ENCODE measurements around the gene CDK19. TPM values are rescaled to one million over a fixed set of nuclear protein-coding genes. Genes with fewer than 3 reads are reported as not detected.

Gene CDK19
- total RNA-seq, 1 experiment from 2014 or later, result 18.1 TPM

DNA sequence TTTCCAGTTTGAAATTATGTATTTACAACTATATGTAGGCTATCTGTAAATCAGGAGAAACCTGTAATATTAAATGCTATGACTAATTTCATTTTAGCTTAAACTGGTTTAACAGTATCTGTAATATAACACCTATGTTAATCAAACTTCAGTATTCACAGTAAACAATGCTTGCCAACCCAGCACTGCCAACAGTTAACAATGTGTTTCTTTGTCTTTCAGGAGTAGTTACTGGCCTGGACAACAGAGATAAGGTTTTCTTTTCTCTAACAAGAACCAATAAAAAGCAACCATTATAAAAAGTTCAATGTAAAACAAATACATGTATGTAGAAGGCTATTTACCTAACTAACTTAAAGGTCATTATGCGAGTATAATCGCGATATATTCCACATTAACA lies 158.8 kb downstream of the CDK19 start:
- H3K9ac ChIP-seq (ENCODE audit: low read length), result no peak overlapping the region
- no peaks in the 10 kb centered on the region for H3K27me3 ChIP-seq (ENCODE audit: low read length)
- H3K9me3 ChIP-seq (ENCODE audit: low read length), result no peaks in the 10 kb centered on the region
- H3K9me2 ChIP-seq (replicated peaks; ENCODE audit: insufficient read depth, low read length), result no peaks in the 10 kb centered on the region
- DNase-seq, result no peak
- no peaks in the 10 kb centered on the region for H3K79me2 ChIP-seq (ENCODE audit: low read length)
- no peaks in the 10 kb centered on the region for H3K4me1 ChIP-seq (ENCODE audit: low read length)
- no peaks in the 10 kb centered on the region for H4K20me1 ChIP-seq (ENCODE audit: insufficient read depth, low read depth, low read length)
- no peak overlapping the region for H3K4me2 ChIP-seq (ENCODE audit: low read depth, low read length, poor library complexity, severe bottlenecking)
- no peak overlapping the region for H3K27ac ChIP-seq (ENCODE audit: low read length)
- no peak overlapping the region for H3K4me3 ChIP-seq (ENCODE audit: low read length)
- no peak overlapping the region for H2AFZ ChIP-seq (ENCODE audit: low read length)
- H3K36me3 ChIP-seq (ENCODE audit: insufficient read depth, low read length), result no peaks in the 10 kb centered on the region

- Histone ChIP-seq H3K9ac (ENCODE audit: low read length) (no peak overlapping the region), H3K9me3 (ENCODE audit: low read length) (no peaks in the 10 kb centered on the region), H4K20me1 (ENCODE audit: insufficient read depth, low read depth, low read length) (no peaks in the 10 kb centered on the region), H2AFZ (ENCODE audit: low read length) (no peak overlapping the region), H3K9me2 (replicated peaks; ENCODE audit: insufficient read depth, low read length) (no peaks in the 10 kb centered on the region), H3K4me2 (ENCODE audit: low read depth, low read length, poor library complexity, severe bottlenecking) (no peak overlapping the region), H3K4me3 (ENCODE audit: low read length) (no peak overlapping the region), H3K79me2 (ENCODE audit: low read length) (no peaks in the 10 kb centered on the region), H3K27me3 (ENCODE audit: low read length) (no peaks in the 10 kb centered on the region), H3K4me1 (ENCODE audit: low read length) (no peaks in the 10 kb centered on the region), H3K27ac (ENCODE audit: low read length) (no peak overlapping the region), H3K36me3 (ENCODE audit: insufficient read depth, low read length) (no peaks in the 10 kb centered on the region)
- no peak for DNase-seq
These were observed 159.4 kb downstream of the CDK19 start for GRCh38 chr6:110655821-110656220.

DNA sequence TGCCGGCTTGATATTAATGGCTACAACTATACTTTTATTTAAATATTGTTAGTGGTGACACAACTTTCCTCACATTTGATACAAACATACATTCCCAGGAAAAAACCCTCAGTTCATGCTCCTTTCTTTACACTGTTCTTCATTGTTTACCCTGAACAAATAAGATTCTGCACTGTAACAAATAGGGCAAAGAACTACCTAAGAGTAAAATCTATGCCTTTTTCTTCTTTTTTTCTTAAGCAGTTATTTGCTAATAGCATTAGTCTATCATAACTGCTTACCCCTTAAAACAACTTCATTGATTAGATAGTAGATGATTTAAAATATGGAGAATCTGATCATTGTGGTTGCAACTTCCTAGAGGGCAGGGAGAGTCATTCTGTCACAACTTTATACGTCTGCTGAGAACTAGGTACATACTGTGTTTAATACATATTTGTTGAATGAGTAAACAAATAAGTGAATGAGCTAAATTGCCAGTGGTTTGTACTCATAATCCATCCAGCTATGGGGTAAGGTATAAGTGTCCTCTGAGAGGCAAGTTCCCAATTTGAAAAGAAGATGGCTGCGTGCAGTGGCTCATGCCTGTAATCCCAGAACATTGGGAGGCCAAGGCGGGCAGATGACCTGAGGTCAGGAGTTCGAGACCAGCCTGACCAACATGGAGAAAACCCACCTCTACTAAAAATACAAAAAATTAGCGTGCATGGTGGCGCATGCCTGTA lies 161.0 kb downstream of the CDK19 start:
- H3K9ac ChIP-seq (ENCODE audit: low read length), result no peak overlapping the region
- no peak overlapping the region for H2AFZ ChIP-seq (ENCODE audit: low read length)
- H3K4me2 ChIP-seq (ENCODE audit: low read depth, low read length, poor library complexity, severe bottlenecking), result no peak overlapping the region
- no peak overlapping the region for H3K4me3 ChIP-seq (ENCODE audit: low read length)
- no peaks in the 10 kb centered on the region for H3K9me2 ChIP-seq (replicated peaks; ENCODE audit: insufficient read depth, low read length)
- no peaks in the 10 kb centered on the region for H3K9me3 ChIP-seq (ENCODE audit: low read length)
- H3K36me3 ChIP-seq (ENCODE audit: insufficient read depth, low read length), result no peaks in the 10 kb centered on the region
- no peaks in the 10 kb centered on the region for H3K4me1 ChIP-seq (ENCODE audit: low read length)
- DNase-seq, result no peak
- no peaks in the 10 kb centered on the region for H4K20me1 ChIP-seq (ENCODE audit: insufficient read depth, low read depth, low read length)
- H3K27ac ChIP-seq (ENCODE audit: low read length), result no peak overlapping the region
- H3K79me2 ChIP-seq (ENCODE audit: low read length), result no peaks in the 10 kb centered on the region
- no peaks in the 10 kb centered on the region for H3K27me3 ChIP-seq (ENCODE audit: low read length)

GRCh38 chr6:110653381-110653780 lies 161.9 kb downstream of the CDK19 start:
- no peak overlapping the region for H3K27ac ChIP-seq (ENCODE audit: low read length)
- H4K20me1 ChIP-seq (ENCODE audit: insufficient read depth, low read depth, low read length), result no peaks in the 10 kb centered on the region
- H3K4me1 ChIP-seq (ENCODE audit: low read length), result no peaks in the 10 kb centered on the region
- H3K79me2 ChIP-seq (ENCODE audit: low read length), result no peaks in the 10 kb centered on the region
- H3K9ac ChIP-seq (ENCODE audit: low read length), result no peak overlapping the region
- H3K27me3 ChIP-seq (ENCODE audit: low read length), result no peaks in the 10 kb centered on the region
- H3K4me2 ChIP-seq (ENCODE audit: low read depth, low read length, poor library complexity, severe bottlenecking), result no peak overlapping the region
- no peaks in the 10 kb centered on the region for H3K9me3 ChIP-seq (ENCODE audit: low read length)
- H3K9me2 ChIP-seq (replicated peaks; ENCODE audit: insufficient read depth, low read length), result no peaks in the 10 kb centered on the region
- H3K4me3 ChIP-seq (ENCODE audit: low read length), result no peak overlapping the region
- no peak overlapping the region for H2AFZ ChIP-seq (ENCODE audit: low read length)
- no peak for DNase-seq
- H3K36me3 ChIP-seq (ENCODE audit: insufficient read depth, low read length), result no peaks in the 10 kb centered on the region

DNA sequence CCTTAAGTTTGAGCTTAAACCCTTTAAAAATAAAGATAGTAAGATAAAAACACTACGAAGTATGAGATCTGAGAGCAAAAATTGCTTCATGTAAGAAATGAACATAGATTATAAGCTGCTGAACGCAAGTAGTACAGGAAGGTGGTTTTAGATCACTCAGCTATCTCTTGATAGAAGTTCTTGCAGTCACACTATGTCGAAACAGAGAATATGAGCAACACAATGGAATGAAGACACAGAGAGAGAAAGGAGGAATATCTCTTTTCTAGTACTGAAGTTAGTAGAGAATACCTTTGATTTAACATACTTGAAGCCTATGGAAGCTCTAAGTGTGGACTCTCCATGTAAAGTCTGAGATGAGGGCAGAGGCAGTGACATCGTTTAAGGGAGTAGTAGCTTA lies 162.7 kb downstream of the CDK19 start:
- no peak overlapping the region for H3K4me3 ChIP-seq (ENCODE audit: low read length)
- H3K9me3 ChIP-seq (ENCODE audit: low read length), result no peaks in the 10 kb centered on the region
- no peak for DNase-seq
- H2AFZ ChIP-seq (ENCODE audit: low read length), result no peak overlapping the region
- no peaks in the 10 kb centered on the region for H3K9me2 ChIP-seq (replicated peaks; ENCODE audit: insufficient read depth, low read length)
- H3K27me3 ChIP-seq (ENCODE audit: low read length), result no peaks in the 10 kb centered on the region
- no peak overlapping the region for H3K27ac ChIP-seq (ENCODE audit: low read length)
- H3K79me2 ChIP-seq (ENCODE audit: low read length), result no peaks in the 10 kb centered on the region
- H3K4me2 ChIP-seq (ENCODE audit: low read depth, low read length, poor library complexity, severe bottlenecking), result no peak overlapping the region
- no peak overlapping the region for H3K9ac ChIP-seq (ENCODE audit: low read length)
- no peaks in the 10 kb centered on the region for H3K4me1 ChIP-seq (ENCODE audit: low read length)
- H3K36me3 ChIP-seq (ENCODE audit: insufficient read depth, low read length), result no peaks in the 10 kb centered on the region
- no peaks in the 10 kb centered on the region for H4K20me1 ChIP-seq (ENCODE audit: insufficient read depth, low read depth, low read length)

GRCh38 chr6:110650755-110651154 lies 164.5 kb downstream of the CDK19 start:
- no peak overlapping the region for H2AFZ ChIP-seq (ENCODE audit: low read length)
- H3K79me2 ChIP-seq (ENCODE audit: low read length), result no peaks in the 10 kb centered on the region
- DNase-seq, result no peak

GRCh38 chr6:110649704-110650103 lies 165.6 kb downstream of the CDK19 start:
- no peaks in the 10 kb centered on the region for H3K9me2 ChIP-seq (replicated peaks; ENCODE audit: insufficient read depth, low read length)
- H3K4me3 ChIP-seq (ENCODE audit: low read length), result no peak overlapping the region
- DNase-seq, result no peak
- H3K27ac ChIP-seq (ENCODE audit: low read length), result no peak overlapping the region
- no peaks in the 10 kb centered on the region for H3K9me3 ChIP-seq (ENCODE audit: low read length)
- H3K27me3 ChIP-seq (ENCODE audit: low read length), result no peaks in the 10 kb centered on the region
- no peaks in the 10 kb centered on the region for H3K79me2 ChIP-seq (ENCODE audit: low read length)
- H4K20me1 ChIP-seq (ENCODE audit: insufficient read depth, low read depth, low read length), result no peaks in the 10 kb centered on the region
- H3K9ac ChIP-seq (ENCODE audit: low read length), result no peak overlapping the region
- H3K4me2 ChIP-seq (ENCODE audit: low read depth, low read length, poor library complexity, severe bottlenecking), result no peak overlapping the region
- no peaks in the 10 kb centered on the region for H3K4me1 ChIP-seq (ENCODE audit: low read length)
- no peak overlapping the region for H2AFZ ChIP-seq (ENCODE audit: low read length)
- no peaks in the 10 kb centered on the region for H3K36me3 ChIP-seq (ENCODE audit: insufficient read depth, low read length)

More at GRCh38 chr6:110650755-110651154, 164.5 kb downstream of the CDK19 start:
- H3K36me3 ChIP-seq (ENCODE audit: insufficient read depth, low read length), result no peaks in the 10 kb centered on the region
- no peaks in the 10 kb centered on the region for H3K9me3 ChIP-seq (ENCODE audit: low read length)
- no peaks in the 10 kb centered on the region for H4K20me1 ChIP-seq (ENCODE audit: insufficient read depth, low read depth, low read length)
- no peak overlapping the region for H3K4me2 ChIP-seq (ENCODE audit: low read depth, low read length, poor library complexity, severe bottlenecking)
- no peaks in the 10 kb centered on the region for H3K4me1 ChIP-seq (ENCODE audit: low read length)
- no peak overlapping the region for H3K4me3 ChIP-seq (ENCODE audit: low read length)
- H3K9me2 ChIP-seq (replicated peaks; ENCODE audit: insufficient read depth, low read length), result no peaks in the 10 kb centered on the region
- no peak overlapping the region for H3K27ac ChIP-seq (ENCODE audit: low read length)
- H3K9ac ChIP-seq (ENCODE audit: low read length), result no peak overlapping the region
- no peaks in the 10 kb centered on the region for H3K27me3 ChIP-seq (ENCODE audit: low read length)

DNA sequence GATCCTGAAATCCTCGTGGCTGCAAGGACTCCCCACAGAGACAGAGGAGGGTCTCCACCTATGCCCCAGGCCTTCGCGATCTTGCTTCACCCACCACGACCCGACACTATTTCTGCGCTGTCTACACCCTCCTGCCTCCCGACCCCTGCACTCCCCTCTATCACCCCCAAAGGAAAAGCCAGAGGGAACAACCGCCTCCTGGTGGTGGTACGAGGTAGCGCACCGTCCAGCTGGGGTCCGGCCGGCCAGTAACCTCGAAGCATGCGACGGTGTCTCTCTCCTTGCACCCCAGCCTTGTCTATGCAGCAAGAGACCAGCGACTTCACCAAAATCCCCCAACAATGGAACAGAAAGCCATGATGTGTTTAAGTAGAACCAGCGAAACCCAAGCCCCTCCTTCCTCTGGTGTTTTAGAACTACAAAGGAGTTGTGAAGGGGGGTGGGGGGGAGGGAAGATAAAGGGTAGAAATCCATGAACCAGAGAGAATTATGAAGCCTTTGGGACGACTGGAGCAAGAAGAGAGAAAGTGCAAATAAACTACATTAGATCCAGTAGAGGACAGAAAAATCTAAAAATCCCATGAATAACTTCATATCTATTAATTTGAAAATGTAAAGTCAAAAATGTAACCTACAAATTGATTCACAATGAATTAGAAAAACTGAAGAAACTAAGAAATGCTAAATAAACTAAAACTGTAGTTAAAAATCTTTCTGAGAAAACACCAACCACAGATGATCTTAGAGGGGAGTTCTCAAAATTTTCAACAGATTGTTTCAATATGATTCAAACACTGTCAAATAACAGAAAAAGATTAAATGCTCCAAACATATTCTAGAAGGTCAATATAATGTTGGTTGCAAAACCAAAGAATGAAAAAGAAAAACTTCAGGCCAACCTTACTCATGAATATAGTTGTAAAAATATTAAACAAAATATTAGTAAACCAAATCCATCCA lies 168.0 kb downstream of the CDK19 start:
- Histone ChIP-seq H3K9me2 (replicated peaks; ENCODE audit: insufficient read depth, low read length) (no peaks in the 10 kb centered on the region), H3K9me3 (ENCODE audit: low read length) (no peaks in the 10 kb centered on the region), H3K27me3 (ENCODE audit: low read length) (no peaks in the 10 kb centered on the region), H4K20me1 (ENCODE audit: insufficient read depth, low read depth, low read length) (no peaks in the 10 kb centered on the region), H3K9ac (ENCODE audit: low read length) (no peak overlapping the region), H2AFZ (ENCODE audit: low read length) (no peak overlapping the region), H3K27ac (ENCODE audit: low read length) (no peak overlapping the region), H3K4me3 (ENCODE audit: low read length) (no peak overlapping the region), H3K4me2 (ENCODE audit: low read depth, low read length, poor library complexity, severe bottlenecking) (no peak overlapping the region), H3K79me2 (ENCODE audit: low read length) (no peaks in the 10 kb centered on the region), H3K36me3 (ENCODE audit: insufficient read depth, low read length) (no peaks in the 10 kb centered on the region), H3K4me1 (ENCODE audit: low read length) (no peaks in the 10 kb centered on the region)
- no peak for DNase-seq
